Testis (tissue), 3 donors: ENCODE results near the gene RFX2. TPM values are rescaled to one million over a fixed set of nuclear protein-coding genes. Genes with fewer than 3 reads are reported as not detected.

Source experiments
- DNase-seq: peaks from one replicate; pipeline ENCODE4 v3.0.0-alpha.2; 2019
- H3K27ac ChIP-seq, 2 donors: fragments of 200-600 bp; sonication (generic); one replicate each; pipeline ENCODE4 v1.5.1; 2019
- H3K27me3 ChIP-seq: fragments of 200-600 bp; sonication (generic); one replicate; pipeline ENCODE4 v1.5.1; 2019
- H3K36me3 ChIP-seq: fragments of 200-600 bp; sonication (generic); one replicate; pipeline ENCODE4 v1.5.1; 2017; ENCODE audit warnings: low read depth; ENCODE audit errors: missing control alignments
- H3K4me1 ChIP-seq: fragments of 200-600 bp; sonication (generic); one replicate; pipeline ENCODE4 v1.5.1; 2019
- H3K4me3 ChIP-seq, 2 donors: fragments of 200-600 bp; sonication (generic); one replicate each; pipeline ENCODE4 v1.5.1; 2017 to 2019
- H3K9me3 ChIP-seq: fragments of 200-600 bp; sonication (generic); one replicate; pipeline ENCODE4 v1.5.1; 2017
- POLR2A ChIP-seq: fragments of 450-650 bp; IDR thresholded peaks from one replicate; pipeline ENCODE4 v1.6.1; 2017; ENCODE audit warnings: antibody characterized with exemption, mild to moderate bottlenecking, moderate library complexity
- WGBS, 2 donors: methylation state at CpG; one replicate each; pipeline ENCODE4 v1.1.5; 2018; 5-methylcytosine and 5-hydroxymethylcytosine counted together
- intact Hi-C: fragments of 100-400 bp; cut with DNase I; formaldehyde crosslinking; loops from one replicate; pipeline ENCODE4 v1.15.1; 2023; ENCODE audit warnings: low total_unique reads
- polyA plus RNA-seq: library from polyadenylated mRNA; stranded (reverse); fragments of 350-450 nt; fragmentation: Illumina TruSeq; extraction: RNeasy Lipid Tissue Mini Kit (QIAGEN cat#74804); gene quantifications from one replicate; pipeline ENCODE4 v1.2.3, GENCODE V29; 2014; ENCODE audit warnings: low read depth, low replicate concordance; ENCODE audit not compliant: insufficient read depth
- total RNA-seq, 2 donors: library from RNA; depleted of rRNA; stranded (reverse); fragments of >200 nt; gene quantifications; one replicate each; pipeline ENCODE4 v1.2.3, GENCODE V29; 2016
- TF ChIP-seq, protein P1 (sequence below), 3 experiments: fragments of 450-650 bp in 2 of 3; fragments of 200-600 bp in 1 of 3; sonication (generic) in 1 of 3; IDR thresholded peaks; one replicate each; pipeline ENCODE4 v1.5.1; 2016 to 2019; ENCODE audit warnings: antibody characterized with exemption in 3 of 3, mild to moderate bottlenecking in 2 of 3, moderate library complexity in 1 of 3

The RFX2 gene
- total and polyA plus RNA-seq, 3 donors from 2014 or later: 92.9 to 197 (median 127) TPM

DNA sequence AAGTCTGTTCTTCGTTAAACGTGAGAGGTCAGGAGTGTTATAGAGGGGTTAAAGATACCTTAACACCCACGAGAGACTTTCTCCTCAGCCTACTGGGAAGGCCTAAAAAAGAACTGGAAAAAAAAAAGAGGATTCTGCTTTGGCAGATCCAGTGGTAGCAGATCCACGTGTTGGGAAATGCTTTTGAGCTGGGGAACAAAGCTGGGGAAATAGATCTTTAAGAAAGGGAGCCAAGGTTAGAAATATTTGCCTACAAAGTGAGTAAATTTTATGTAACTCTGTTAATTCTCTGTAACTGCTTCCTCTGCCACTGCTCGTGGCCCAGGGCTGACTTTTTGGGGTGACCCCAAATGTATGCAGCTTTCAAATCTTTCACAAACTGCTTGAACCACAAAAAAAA is 11.7 kb downstream of the RFX2 start:
- no peaks in the 10 kb centered on the region for H3K27me3 ChIP-seq
- 51 to 55% methylated on average over 5 of the region's 5 CpGs for WGBS, 2 donors
- no peaks in the 10 kb centered on the region for H3K9me3 ChIP-seq
- intact Hi-C loops: no loop called here
- no peak overlapping the region for H3K4me3 ChIP-seq
- no peaks in the 10 kb centered on the region for H3K36me3 ChIP-seq
- TF ChIP-seq, protein P1, sequence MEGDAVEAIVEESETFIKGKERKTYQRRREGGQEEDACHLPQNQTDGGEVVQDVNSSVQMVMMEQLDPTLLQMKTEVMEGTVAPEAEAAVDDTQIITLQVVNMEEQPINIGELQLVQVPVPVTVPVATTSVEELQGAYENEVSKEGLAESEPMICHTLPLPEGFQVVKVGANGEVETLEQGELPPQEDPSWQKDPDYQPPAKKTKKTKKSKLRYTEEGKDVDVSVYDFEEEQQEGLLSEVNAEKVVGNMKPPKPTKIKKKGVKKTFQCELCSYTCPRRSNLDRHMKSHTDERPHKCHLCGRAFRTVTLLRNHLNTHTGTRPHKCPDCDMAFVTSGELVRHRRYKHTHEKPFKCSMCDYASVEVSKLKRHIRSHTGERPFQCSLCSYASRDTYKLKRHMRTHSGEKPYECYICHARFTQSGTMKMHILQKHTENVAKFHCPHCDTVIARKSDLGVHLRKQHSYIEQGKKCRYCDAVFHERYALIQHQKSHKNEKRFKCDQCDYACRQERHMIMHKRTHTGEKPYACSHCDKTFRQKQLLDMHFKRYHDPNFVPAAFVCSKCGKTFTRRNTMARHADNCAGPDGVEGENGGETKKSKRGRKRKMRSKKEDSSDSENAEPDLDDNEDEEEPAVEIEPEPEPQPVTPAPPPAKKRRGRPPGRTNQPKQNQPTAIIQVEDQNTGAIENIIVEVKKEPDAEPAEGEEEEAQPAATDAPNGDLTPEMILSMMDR (IDR thresholded peaks at IDR 0.05): no peak
- no peak for TF ChIP-seq POLR2A
- no peak for DNase-seq
- no peak overlapping the region for H3K27ac ChIP-seq
- no peaks in the 10 kb centered on the region for H3K4me1 ChIP-seq

- Histone ChIP-seq H3K27ac (no peak overlapping the region), H3K4me1 (no peaks in the 10 kb centered on the region), H3K27me3 (no peaks in the 10 kb centered on the region), H3K4me3 (no peak overlapping the region), H3K36me3 (no peaks in the 10 kb centered on the region), H3K9me3 (no peaks in the 10 kb centered on the region)
- DNase-seq: no peak
- intact Hi-C loops: no loop called here
- WGBS, 2 donors: 94% methylated on average over 4 of the region's 4 CpGs
- no peak for TF ChIP-seq POLR2A
- TF ChIP-seq, protein P1 (IDR thresholded peaks at IDR 0.05): no peak
Measured at GRCh38 chr19:6097911-6098310, 12.4 kb downstream of the RFX2 start.

DNA sequence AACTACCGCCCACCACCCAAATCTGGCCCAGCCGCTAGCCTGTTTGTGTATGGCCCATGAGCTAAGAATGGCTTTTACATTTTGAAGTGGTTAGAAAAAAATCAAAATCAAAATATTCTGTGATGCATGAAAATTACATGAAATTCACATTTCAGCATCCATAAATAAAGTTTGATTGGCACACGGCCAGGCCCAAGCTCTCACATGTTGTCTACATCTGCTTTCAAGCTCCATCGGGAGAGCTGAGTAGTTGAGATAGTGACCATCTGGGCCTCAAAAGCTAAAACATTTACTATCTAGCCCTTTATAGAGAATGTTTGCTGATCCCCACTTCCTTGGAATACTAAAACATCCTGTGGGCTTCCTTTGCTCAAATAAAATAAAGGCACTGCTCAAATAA is 14.5 kb downstream of the RFX2 start:
- Histone ChIP-seq H3K4me1 (peaks cover 15% of the 10 kb centered on the region), H3K27me3 (no peaks in the 10 kb centered on the region), H3K4me3 (no peak overlapping the region), H3K9me3 (no peaks in the 10 kb centered on the region), H3K36me3 (no peaks in the 10 kb centered on the region), H3K27ac (no peak overlapping the region)
- TF ChIP-seq POLR2A: no peak
- TF ChIP-seq, protein P1 (IDR thresholded peaks at IDR 0.05): no peak
- 75 to 79% methylated on average over 4 of the region's 4 CpGs for WGBS, 2 donors
- intact Hi-C loops: no loop called here
- DNase-seq: no peak

DNA sequence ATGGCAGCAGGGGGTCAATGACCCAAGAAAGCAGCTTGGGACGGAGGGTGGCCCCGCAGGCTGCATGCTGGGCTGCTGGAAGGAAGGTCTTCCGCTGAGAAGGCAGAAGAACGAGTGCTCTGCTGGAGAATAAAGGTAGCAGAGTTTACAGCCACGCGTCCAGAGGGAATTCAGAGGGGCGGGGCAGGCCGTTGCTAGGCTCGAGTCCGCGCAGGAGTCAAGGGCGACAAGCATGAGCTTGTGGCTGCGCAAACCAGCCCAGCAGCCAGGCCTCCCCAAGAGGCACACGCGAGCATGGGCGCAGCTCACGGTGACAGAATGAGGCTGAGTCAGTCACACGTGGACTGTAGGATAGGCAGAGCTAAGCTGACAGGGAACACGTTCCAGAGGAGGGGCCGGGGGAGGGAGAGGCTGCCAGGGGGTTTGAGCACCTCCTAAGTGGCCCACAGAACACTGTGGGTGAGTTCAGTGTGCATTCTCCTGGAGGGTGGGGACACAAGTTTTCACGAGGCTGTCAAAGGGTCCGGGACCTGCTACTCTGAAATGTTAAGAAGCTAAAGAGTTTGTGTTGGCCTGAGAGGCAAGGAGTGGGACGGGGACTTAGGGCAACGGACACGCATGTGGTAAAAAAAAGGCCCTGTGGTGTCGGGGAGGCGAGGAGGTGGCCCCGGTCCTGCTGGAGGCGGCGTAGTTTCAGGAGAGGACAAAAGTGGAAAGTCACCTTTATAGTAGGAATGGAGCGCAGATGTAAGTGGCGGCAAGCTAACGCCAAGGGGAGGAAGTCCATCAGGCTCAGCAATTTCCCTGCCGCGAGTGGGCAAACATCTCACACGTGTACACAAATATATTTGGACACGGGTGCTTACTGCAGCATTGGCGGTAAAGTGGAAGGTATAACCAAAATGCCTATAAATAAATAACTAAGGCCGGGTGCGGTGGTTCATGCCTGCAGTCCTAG is 17.7 kb downstream of the RFX2 start:
- Histone ChIP-seq H3K27ac (peak overlapping the region in 1 of 2 donors; percentile 31), H3K27me3 (no peaks in the 10 kb centered on the region), H3K4me1 (peaks cover 15% of the 10 kb centered on the region), H3K36me3 (no peaks in the 10 kb centered on the region), H3K4me3 (peak overlapping the region in 1 of 2 donors; percentile 41), H3K9me3 (no peaks in the 10 kb centered on the region)
- intact Hi-C loops: no loop called here
- TF ChIP-seq, protein P1 (IDR thresholded peaks at IDR 0.05): no peak
- TF ChIP-seq POLR2A: no peak
- peak; percentile 75 for DNase-seq
- 36 to 38% methylated on average over 40 of the region's 40 CpGs for WGBS, 2 donors
